GM18507 (cell line): ENCODE results near the gene REPIN1.

ENCODE experiments used
- DNase-seq: peaks from one replicate; pipeline ENCODE4 v3.0.0; 2011; ENCODE audit warnings: low read depth; ENCODE audit not compliant: insufficient read length; ENCODE audit errors: extremely low spot score
- FAIRE-seq: peaks from 2 replicates; lab custom pipeline; 2011; peaks lifted over from hg19 to GRCh38; lab: Jason Lieb, UNC

Gene REPIN1

DNA sequence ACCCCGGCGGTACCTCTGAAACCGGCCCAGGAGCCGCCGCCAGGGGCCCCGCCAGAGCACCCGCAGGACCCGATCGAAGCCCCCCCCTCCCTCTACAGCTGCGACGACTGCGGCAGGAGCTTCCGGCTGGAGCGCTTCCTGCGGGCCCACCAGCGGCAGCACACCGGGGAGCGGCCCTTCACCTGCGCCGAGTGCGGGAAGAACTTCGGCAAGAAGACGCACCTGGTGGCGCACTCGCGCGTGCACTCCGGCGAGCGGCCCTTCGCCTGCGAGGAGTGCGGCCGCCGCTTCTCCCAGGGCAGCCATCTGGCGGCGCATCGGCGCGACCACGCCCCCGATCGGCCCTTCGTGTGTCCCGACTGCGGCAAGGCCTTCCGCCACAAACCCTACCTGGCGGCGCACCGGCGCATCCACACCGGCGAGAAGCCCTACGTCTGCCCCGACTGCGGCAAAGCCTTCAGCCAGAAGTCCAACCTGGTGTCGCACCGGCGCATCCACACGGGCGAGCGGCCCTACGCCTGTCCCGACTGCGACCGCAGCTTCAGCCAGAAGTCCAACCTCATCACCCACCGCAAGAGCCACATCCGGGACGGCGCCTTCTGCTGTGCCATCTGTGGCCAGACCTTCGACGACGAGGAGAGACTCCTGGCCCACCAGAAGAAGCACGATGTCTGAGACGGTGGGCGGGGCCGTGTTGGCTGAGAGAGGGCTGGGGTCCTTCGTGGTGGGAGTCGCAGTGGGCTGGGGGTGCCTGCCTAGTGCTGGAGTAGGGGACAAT lies 3.8 kb downstream of the REPIN1 start:
- FAIRE-seq, result no peak
- no peak for DNase-seq

DNA sequence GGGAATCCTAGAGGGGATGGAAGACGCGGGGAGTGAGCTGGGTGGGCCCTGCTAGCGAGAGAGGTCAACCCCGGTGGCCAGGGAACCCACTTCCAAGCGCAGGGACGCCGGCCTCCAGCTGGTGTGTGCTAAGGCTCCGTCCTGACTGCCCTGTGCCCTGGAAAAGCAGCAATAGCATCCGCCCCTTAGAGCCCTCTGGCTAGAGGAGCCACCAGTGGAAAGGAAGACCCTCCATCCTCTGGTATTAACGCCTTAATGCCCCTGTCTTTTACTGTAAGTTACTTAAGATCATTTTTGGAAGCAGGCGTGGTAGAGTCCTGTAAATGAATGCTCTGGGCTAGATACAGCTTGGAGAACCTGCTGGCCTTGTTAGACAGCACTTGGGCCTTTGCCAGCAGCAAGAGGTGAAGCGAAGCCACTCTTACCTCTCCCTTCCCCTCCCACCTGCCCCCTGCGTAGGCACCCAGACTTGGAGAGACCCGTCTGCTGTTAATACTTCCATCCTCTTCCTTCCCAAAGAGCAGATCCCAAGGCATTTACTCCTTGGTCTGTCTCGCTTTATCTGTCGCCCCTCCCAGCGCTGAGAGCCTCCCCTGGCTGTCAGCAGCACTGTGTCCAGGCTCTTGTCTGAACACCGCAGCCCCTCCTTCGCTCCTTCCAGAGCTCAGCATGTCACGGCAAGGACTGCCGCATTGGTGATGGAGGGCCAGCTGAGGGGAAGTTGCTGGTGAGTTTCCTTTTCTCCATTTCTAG lies 4.6 kb downstream of the REPIN1 start:
- DNase-seq (no peak), FAIRE-seq (no peak)

- no peak for DNase-seq
- FAIRE-seq, result no peak
Measured at GRCh38 chr7:150374026-150374425, 5.4 kb downstream of the REPIN1 start.

DNA sequence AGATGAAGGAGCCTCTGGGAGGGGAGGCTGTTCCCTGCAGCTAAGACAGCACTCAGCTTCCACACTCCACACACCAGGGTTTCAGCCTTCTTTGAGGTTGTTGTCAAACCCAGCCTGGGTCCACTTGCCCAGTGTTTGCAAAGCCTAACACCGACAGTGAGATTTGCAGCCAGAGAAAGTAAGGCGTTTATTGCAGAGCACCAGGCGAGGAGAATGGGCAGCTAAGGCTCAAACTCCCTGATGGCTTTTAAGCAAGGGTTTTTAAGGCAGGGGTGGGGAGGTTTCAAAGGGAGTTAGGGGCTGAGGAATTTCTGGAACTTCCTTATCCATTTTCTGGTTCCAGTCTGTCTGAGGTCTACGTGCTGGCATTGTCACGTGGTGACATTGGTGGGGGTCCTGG lies 5.8 kb downstream of the REPIN1 start:
- FAIRE-seq (no peak), DNase-seq (no peak)

- peak; percentile 83 for FAIRE-seq
- DNase-seq, result no peak
Measured at GRCh38 chr7:150375662-150376521, 7.3 kb downstream of the REPIN1 start.

DNA sequence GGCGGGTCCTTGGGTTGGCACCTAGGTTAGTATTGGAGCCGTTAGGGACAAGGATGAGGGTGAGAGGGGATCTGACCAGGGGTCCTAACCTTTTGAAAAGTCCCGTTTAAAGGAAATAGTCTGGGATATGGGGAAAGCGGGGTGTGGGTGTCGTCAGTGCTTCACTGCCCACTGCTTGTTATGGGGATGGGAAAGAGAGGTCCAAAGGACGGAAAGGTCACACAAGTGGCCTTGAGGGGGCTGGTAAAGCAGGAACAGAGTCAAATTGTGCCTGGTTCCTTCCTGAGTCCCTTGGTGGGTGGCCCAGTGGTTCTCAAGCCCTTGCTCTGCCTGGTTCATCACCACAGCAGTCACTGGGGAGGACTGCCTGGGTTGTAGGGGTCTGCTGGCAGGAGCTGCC lies 7.9 kb downstream of the REPIN1 start:
- FAIRE-seq, result no peak
- DNase-seq, result no peak

- no peak for DNase-seq
- peak; percentile 24 for FAIRE-seq
Measured at GRCh38 chr7:150377196-150377595, 8.6 kb downstream of the REPIN1 start.

GRCh38 chr7:150377635-150378034 lies 9.0 kb downstream of the REPIN1 start:
- FAIRE-seq (no peak), DNase-seq (no peak)

- DNase-seq, result no peak
- FAIRE-seq, result peak; percentile 82
Measured at GRCh38 chr7:150378115-150378852, 9.7 kb downstream of the REPIN1 start.

DNA sequence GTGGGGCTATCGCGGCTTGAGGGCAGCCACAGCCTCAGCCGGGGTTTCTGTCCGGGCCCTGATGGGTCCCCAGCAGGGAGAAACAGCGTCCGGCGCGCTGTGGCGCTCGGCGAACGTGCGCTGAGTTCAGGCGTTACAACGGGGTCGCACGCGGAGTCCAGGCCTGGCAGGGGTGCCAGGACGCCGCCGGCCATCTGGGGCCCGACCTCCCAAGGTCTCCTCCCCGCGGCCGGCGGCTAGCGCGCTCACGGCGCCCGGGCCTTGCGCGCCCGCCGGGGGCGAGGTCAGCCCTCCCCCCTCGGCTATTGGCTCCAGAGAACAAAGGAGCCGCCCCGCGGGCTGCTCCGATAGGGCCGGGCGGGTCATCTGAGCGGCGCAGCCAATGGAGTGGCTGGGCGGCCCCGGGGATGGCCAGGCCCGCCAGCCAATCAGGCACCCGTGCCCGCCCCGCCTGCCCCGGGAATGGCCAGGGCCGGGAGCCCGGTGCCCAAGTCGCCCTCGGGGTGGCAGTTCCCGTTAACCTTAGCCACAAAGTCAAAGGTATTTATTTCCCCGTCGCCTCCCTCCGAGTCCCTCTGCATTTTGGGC lies 10.3 kb downstream of the REPIN1 start, which contains the start of gene ZNF775:
Gene ZNF775 (plus strand): TSS at position 478 of the 588 bp plus-strand sequence. CDS start 9,141 bp downstream, outside the sequence.
- peak; percentile 97 for DNase-seq
- FAIRE-seq, result peak; percentile 83

GRCh38 chr7:150379441-150380379 lies 11.1 kb downstream of the REPIN1 start:
- DNase-seq (no peak), FAIRE-seq (no peak)

GRCh38 chr7:150380463-150380862 lies 11.8 kb downstream of the REPIN1 start:
- DNase-seq (no peak), FAIRE-seq (peak; percentile 80)

DNA sequence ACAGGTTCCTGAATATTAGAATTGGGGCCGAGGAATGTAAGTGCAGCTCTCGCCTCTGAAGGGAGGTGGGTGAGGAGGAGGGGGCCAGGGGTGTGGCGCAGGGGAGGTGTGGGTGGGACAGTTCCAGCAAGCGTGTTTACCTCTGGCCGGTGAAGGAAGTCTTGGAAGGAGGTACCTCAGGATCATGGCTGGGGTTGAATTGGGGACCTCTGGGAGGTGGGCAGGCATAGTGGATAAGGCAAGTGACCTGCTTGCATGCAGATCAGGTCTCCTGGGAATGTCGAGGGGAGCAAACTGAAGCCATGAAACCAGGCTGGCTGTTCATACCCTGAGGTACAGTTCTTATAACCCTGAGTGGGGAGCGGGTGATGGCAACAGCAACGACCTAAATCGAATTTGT lies 12.5 kb downstream of the REPIN1 start:
- no peak for FAIRE-seq

GRCh38 chr7:150381785-150382122 lies 13.1 kb downstream of the REPIN1 start:
- FAIRE-seq, result no peak
- no peak for DNase-seq

More for the DNA sequence above, 12.5 kb downstream of the REPIN1 start:
- DNase-seq, result no peak

GRCh38 chr7:150382123-150382843 lies 13.7 kb downstream of the REPIN1 start:
- FAIRE-seq (no peak), DNase-seq (no peak)

GRCh38 chr7:150382844-150383225 lies 14.2 kb downstream of the REPIN1 start:
- no peak for DNase-seq
- FAIRE-seq, result peak; percentile 31

- FAIRE-seq (no peak), DNase-seq (no peak)
Measured at GRCh38 chr7:150383710-150384397, 15.2 kb downstream of the REPIN1 start.
